ENCODE results near the gene NINJ1. TPM values are rescaled to one million over a fixed set of nuclear protein-coding genes. Genes with fewer than 3 reads are reported as not detected.

NINJ1 gene
- total and polyA plus RNA-seq, 2 donors (not counting 1 experiment from before 2014, with no cell fraction given) = 8.3 to 13.2 TPM

DNA sequence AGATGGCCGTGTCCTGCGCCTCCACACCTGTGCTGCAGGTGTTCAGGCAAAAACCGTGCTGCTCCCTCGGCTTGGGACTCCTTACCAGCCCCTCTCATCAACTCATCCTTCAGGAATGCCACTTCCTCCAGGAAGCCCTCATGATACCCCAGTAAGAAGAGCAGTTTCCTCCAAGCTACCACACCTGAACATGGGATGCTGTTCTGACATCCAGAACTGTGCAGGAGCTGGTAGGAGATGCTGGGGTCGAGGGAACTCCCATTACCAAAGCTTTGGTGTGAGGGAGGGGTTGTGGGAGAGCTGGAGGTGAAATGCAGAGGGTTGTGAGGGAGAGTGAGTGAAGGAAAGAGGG lies 19.1 kb downstream of the NINJ1 start:
- Histone ChIP-seq H3K9ac (ENCODE audit: low read length) (no peak overlapping the region), H3K9me3 (ENCODE audit: control extremely low read depth in 1 of 3, control insufficient read depth in 2 of 3, insufficient read depth in 1 of 3, low read length in 2 of 3) (no peaks in the 10 kb centered on the region), H3K27me3 (replicated peaks in 1 of 4; ENCODE audit: control extremely low read depth in 1 of 4, control insufficient read depth in 3 of 4, insufficient read depth in 4 of 4, low read length in 3 of 4) (no peaks in the 10 kb centered on the region), H4K20me1 (ENCODE audit: control insufficient read depth, insufficient read depth, low read length, poor library complexity, severe bottlenecking) (peaks cover 5% of the 10 kb centered on the region), H3K79me2 (ENCODE audit: control insufficient read depth, insufficient read depth, low read length) (no peaks in the 10 kb centered on the region), H2AFZ (ENCODE audit: insufficient read depth, low read depth, low read length, poor library complexity, severe bottlenecking) (no peak overlapping the region), H3K27ac (ENCODE audit: low read length in 2 of 2) (no peak overlapping the region), H3K4me1 (ENCODE audit: control insufficient read depth in 2 of 2, insufficient read depth in 2 of 2, low read length in 2 of 2) (peaks cover 23 to 27% of the 10 kb centered on the region in 2 donors), H3K36me3 (replicated peaks in 1 of 2; ENCODE audit: control extremely low read depth in 1 of 2, control insufficient read depth in 1 of 2, extremely low read depth in 1 of 2, insufficient read depth in 2 of 2, low read length in 1 of 2) (peaks cover 0 to 9% of the 10 kb centered on the region in 2 experiments), H3K4me2 (replicated peaks; ENCODE audit: low read depth, low read length, poor library complexity, severe bottlenecking) (no peak overlapping the region), H3K4me3 (ENCODE audit: control extremely low read depth in 1 of 5, extremely low read depth in 1 of 5, insufficient read depth in 1 of 5, low read depth in 2 of 5, low read length in 4 of 5) (no peak overlapping the region)
- ChIA-PET POLR2A (interaction anchor here (0.6 kb wide), 1 partner anchor 64 kb away, joined by 6 read pairs; no protein-coding TSS in a partner anchor), CTCF (no interaction called here)
- intact Hi-C loops (cut with micrococcal nuclease) = no loop called here
- TF ChIP-seq, protein P1, sequence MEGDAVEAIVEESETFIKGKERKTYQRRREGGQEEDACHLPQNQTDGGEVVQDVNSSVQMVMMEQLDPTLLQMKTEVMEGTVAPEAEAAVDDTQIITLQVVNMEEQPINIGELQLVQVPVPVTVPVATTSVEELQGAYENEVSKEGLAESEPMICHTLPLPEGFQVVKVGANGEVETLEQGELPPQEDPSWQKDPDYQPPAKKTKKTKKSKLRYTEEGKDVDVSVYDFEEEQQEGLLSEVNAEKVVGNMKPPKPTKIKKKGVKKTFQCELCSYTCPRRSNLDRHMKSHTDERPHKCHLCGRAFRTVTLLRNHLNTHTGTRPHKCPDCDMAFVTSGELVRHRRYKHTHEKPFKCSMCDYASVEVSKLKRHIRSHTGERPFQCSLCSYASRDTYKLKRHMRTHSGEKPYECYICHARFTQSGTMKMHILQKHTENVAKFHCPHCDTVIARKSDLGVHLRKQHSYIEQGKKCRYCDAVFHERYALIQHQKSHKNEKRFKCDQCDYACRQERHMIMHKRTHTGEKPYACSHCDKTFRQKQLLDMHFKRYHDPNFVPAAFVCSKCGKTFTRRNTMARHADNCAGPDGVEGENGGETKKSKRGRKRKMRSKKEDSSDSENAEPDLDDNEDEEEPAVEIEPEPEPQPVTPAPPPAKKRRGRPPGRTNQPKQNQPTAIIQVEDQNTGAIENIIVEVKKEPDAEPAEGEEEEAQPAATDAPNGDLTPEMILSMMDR (IDR thresholded peaks at IDR 0.05) = no peak
- no peak for TF ChIP-seq EZH2 (IDR thresholded peaks at IDR 0.05; ENCODE audit: borderline replicate concordance, insufficient read depth, low read depth, low read length, poor library complexity, severe bottlenecking)
- ATAC-seq (ENCODE audit: low read depth) (no peak), DNase-seq (no peak)
- H3K4me1 Mint-ChIP-seq = peaks cover 26% of the 10 kb centered on the region
- WGBS (ENCODE audit: insufficient coverage) = 83% methylated on average over 4 of the region's 5 CpGs
- H3K4me3 Mint-ChIP-seq = no peak overlapping the region
- H3K27me3 Mint-ChIP-seq = no peaks in the 10 kb centered on the region
- H3K27ac Mint-ChIP-seq = no peak overlapping the region
- no peaks in the 10 kb centered on the region for H3K9me3 Mint-ChIP-seq (ENCODE audit: insufficient read depth)

DNA sequence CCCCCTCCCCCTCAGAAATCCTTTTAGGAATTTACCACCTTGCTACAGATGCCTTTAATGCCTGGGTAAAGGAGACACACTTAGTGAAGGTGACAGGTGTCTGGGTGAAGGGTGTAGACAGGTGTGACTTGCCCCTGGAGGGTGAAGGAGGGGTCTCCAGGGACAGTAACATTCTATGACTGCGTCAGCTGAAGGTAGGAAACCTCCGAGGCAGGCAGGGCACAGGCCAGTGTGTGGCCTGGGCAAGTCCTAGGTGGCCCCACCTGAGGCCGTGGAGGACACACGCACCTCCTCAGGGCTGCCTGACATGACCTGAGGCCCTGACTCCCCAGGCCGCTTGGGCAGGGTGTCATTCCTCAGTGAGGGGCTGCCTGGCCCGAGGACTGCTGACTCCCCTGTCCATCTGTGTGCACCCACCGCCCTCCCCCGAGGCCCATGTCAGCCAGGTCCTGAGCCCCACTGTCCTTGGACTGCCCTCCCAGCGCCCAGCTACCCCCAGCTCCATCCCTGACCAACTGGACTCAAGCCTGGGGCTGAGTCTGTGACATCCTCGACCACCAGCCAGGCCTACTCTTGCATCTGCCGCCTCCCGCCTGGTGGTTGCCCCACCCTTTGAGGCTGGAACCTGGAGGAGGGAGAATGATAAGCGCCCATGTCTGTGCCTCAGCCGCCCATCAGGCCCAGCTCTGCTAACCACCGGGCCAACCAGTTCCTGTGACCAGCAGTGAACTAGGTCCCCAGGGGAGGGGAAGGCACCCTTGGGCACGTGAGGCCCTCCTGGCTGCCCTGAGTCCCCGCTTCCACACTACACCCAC lies 19.7 kb downstream of the NINJ1 start:
- DNase-seq = no peak
- H3K27ac ChIP-seq (ENCODE audit: low read length in 2 of 2) = no peak overlapping the region
- H3K9ac ChIP-seq (ENCODE audit: low read length) = no peak overlapping the region
- H2AFZ ChIP-seq (ENCODE audit: insufficient read depth, low read depth, low read length, poor library complexity, severe bottlenecking) = no peak overlapping the region
- intact Hi-C loops (cut with micrococcal nuclease) = no loop called here
- no peaks in the 10 kb centered on the region for H3K9me3 Mint-ChIP-seq (ENCODE audit: insufficient read depth)
- H3K27ac Mint-ChIP-seq = no peak overlapping the region
- no peak for ATAC-seq (ENCODE audit: low read depth)
- peaks cover 17 to 21% of the 10 kb centered on the region in 2 donors for H3K4me1 ChIP-seq (ENCODE audit: control insufficient read depth in 2 of 2, insufficient read depth in 2 of 2, low read length in 2 of 2)
- no peak overlapping the region for H3K4me3 ChIP-seq (ENCODE audit: control extremely low read depth in 1 of 5, extremely low read depth in 1 of 5, insufficient read depth in 1 of 5, low read depth in 2 of 5, low read length in 4 of 5)
- no peak overlapping the region for H3K4me3 Mint-ChIP-seq
- peaks cover 5% of the 10 kb centered on the region for H4K20me1 ChIP-seq (ENCODE audit: control insufficient read depth, insufficient read depth, low read length, poor library complexity, severe bottlenecking)
- H3K4me1 Mint-ChIP-seq = peaks cover 20% of the 10 kb centered on the region
- WGBS (ENCODE audit: insufficient coverage) = 85% methylated on average over 14 of the region's 17 CpGs
- POLR2A ChIA-PET = interaction anchor here (0.6 kb wide), 2 partner anchors 40 to 64 kb away, joined by 6 to 7 read pairs; no protein-coding TSS in a partner anchor
- H3K79me2 ChIP-seq (ENCODE audit: control insufficient read depth, insufficient read depth, low read length) = peaks cover 5% of the 10 kb centered on the region
- TF ChIP-seq, protein P1 (IDR thresholded peaks at IDR 0.05) = no peak
- TF ChIP-seq EZH2 (IDR thresholded peaks at IDR 0.05; ENCODE audit: borderline replicate concordance, insufficient read depth, low read depth, low read length, poor library complexity, severe bottlenecking) = no peak
- peaks cover 0 to 9% of the 10 kb centered on the region in 2 experiments for H3K36me3 ChIP-seq (replicated peaks in 1 of 2; ENCODE audit: control extremely low read depth in 1 of 2, control insufficient read depth in 1 of 2, extremely low read depth in 1 of 2, insufficient read depth in 2 of 2, low read length in 1 of 2)
- H3K9me3 ChIP-seq (ENCODE audit: control extremely low read depth in 1 of 3, control insufficient read depth in 2 of 3, insufficient read depth in 1 of 3, low read length in 2 of 3) = no peaks in the 10 kb centered on the region
- no peak overlapping the region for H3K4me2 ChIP-seq (replicated peaks; ENCODE audit: low read depth, low read length, poor library complexity, severe bottlenecking)
- CTCF ChIA-PET = no interaction called here
- H3K27me3 Mint-ChIP-seq = no peaks in the 10 kb centered on the region
- H3K27me3 ChIP-seq (replicated peaks in 1 of 4; ENCODE audit: control extremely low read depth in 1 of 4, control insufficient read depth in 3 of 4, insufficient read depth in 4 of 4, low read length in 3 of 4) = no peaks in the 10 kb centered on the region
